ENCODE measurements around the gene KLHL3. TPM values are rescaled to one million over a fixed set of nuclear protein-coding genes. Genes with fewer than 3 reads are reported as not detected.

KLHL3 gene
- total and polyA plus RNA-seq, 9 of the 15 experiments (the other 6 are each of a cell fraction or from before 2014, with no cell fraction given): under 0.01 to 1.5 (median 0.22) TPM

DNA sequence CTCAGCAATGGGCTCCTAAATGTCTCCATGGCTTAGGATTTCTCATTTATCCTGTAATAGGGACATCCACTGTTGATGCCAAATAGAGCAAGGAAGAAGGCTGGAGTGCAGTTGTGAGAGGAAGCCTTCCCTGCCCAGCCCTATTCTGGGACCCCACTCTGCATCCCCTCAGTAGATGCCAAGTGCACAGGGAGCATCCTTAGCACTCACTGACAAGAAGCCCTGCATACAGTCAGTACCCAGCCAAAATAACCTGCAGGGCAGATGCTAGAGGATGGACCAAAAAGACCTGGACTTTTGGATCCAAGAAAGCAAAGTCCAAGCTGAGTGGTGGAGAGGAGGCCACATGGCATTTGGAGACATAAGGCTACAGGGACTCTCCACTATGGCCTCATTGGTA, 123.3 kb downstream of the KLHL3 start:
- H4K20me1 ChIP-seq (replicated peaks; ENCODE audit: control insufficient read depth, insufficient read depth, low read length): peaks cover 7% of the 10 kb centered on the region; the same call in 1 of the 2 replicates
- in situ Hi-C loops (cut with MboI): no loop called here
- no peaks in the 10 kb centered on the region for H3K9me1 ChIP-seq (ENCODE audit: control insufficient read depth, insufficient read depth, low read length)
- no peaks in the 10 kb centered on the region for H3K4me1 ChIP-seq (replicated peaks in 1 of 2; ENCODE audit: control insufficient read depth in 2 of 2, insufficient read depth in 2 of 2, low read length in 2 of 2)
- intact Hi-C loops (cut with micrococcal nuclease): no loop called here
- BruUV-seq (replicated peaks): no TSS peak
- no peaks in the 10 kb centered on the region for H3K36me3 ChIP-seq (ENCODE audit: control insufficient read depth, insufficient read depth, low read length)
- POLR2A ChIA-PET: interaction anchor here (0.6 to 1.0 kb wide), 2 partner anchors 15 to 170 kb away, joined by 3 to 5 read pairs; no protein-coding TSS in a partner anchor
- no peak overlapping the region for H3K4me3 ChIP-seq
- H3K27ac ChIP-seq (ENCODE audit: extremely low read depth, low read depth, low read length): no peak overlapping the region
- H3K9ac ChIP-seq (ENCODE audit: insufficient read depth in 1 of 2, low read depth in 2 of 2, low read length in 2 of 2): no peak overlapping the region
- H3K27me3 ChIP-seq (ENCODE audit: control insufficient read depth in 2 of 2, insufficient read depth in 2 of 2, low read length in 2 of 2): peaks cover 3 to 21% of the 10 kb centered on the region in 2 experiments; a peak in 4 of 5 replicates
- DNase-seq (ENCODE audit: extremely low read depth in 1 of 4, low spot score in 3 of 4) (no peak), FAIRE-seq (no peak), ATAC-seq (no peak)
- no peak overlapping the region for H3K4me2 ChIP-seq (ENCODE audit: insufficient read depth, low read length)
- no peaks in the 10 kb centered on the region for H3K79me2 ChIP-seq (ENCODE audit: control insufficient read depth, insufficient read depth, low read length)
- H2AFZ ChIP-seq (ENCODE audit: low read depth, low read length): no peak overlapping the region
- no peaks in the 10 kb centered on the region for H3K9me3 ChIP-seq (replicated peaks; ENCODE audit: control insufficient read depth, insufficient read depth, low read depth, low read length)
- CTCF ChIA-PET (ENCODE audit: low intra/inter-chr PET ratio): no interaction called here
- no peak for TF ChIP-seq ETV1 (tag; conservative IDR thresholded peaks at IDR 0.05; ENCODE audit: low read depth)
- TF ChIP-seq ZNF324 (CRISPR knock-in tag; IDR thresholded peaks at IDR 0.05): no peak
- TF ChIP-seq, protein P1, sequence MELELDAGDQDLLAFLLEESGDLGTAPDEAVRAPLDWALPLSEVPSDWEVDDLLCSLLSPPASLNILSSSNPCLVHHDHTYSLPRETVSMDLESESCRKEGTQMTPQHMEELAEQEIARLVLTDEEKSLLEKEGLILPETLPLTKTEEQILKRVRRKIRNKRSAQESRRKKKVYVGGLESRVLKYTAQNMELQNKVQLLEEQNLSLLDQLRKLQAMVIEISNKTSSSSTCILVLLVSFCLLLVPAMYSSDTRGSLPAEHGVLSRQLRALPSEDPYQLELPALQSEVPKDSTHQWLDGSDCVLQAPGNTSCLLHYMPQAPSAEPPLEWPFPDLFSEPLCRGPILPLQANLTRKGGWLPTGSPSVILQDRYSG (tag; conservative IDR thresholded peaks at IDR 0.05; ENCODE audit: low read depth): no peak
- no peak for TF ChIP-seq TARDBP (IDR thresholded peaks at IDR 0.05)
- TF ChIP-seq COPS2 (conservative IDR thresholded peaks at IDR 0.05): no peak
- TF ChIP-seq CBX5 (IDR thresholded peaks at IDR 0.05; ENCODE audit: borderline replicate concordance, low read depth): no peak
- no peak for TF ChIP-seq BRD4 (IDR thresholded peaks at IDR 0.05)
- no peak for TF ChIP-seq RUNX1 (IDR thresholded peaks at IDR 0.05; ENCODE audit: low read depth)
- TF ChIP-seq ERF (CRISPR knock-in tag; IDR thresholded peaks at IDR 0.05): no peak
- no peak for TF ChIP-seq KLF16 (IDR thresholded peaks at IDR 0.05)
- no peak for TF ChIP-seq ZHX1 (conservative IDR thresholded peaks at IDR 0.05; ENCODE audit: low read length)
- no peak for TF ChIP-seq HNRNPLL (IDR thresholded peaks at IDR 0.05; ENCODE audit: low read depth, low read length, poor library complexity, severe bottlenecking)
- no peak for TF ChIP-seq ZBTB8A (IDR thresholded peaks at IDR 0.05; ENCODE audit: partially characterized antibody)
- no peak for TF ChIP-seq RCOR1 (IDR thresholded peaks at IDR 0.05; ENCODE audit: borderline replicate concordance in 1 of 2, low read depth in 2 of 2, low read length in 2 of 2)
- no peak for TF ChIP-seq ZBTB5 (IDR thresholded peaks at IDR 0.05)
